NCI-H526 treated with DMSO at 0.1 percent for 48 hours (cell line): ENCODE results near the gene UNC13A.

Experiments
- DNase-seq: peaks from one replicate; lab custom pipeline; 2025; lab: John Stamatoyannopoulos, UW

Gene UNC13A

GRCh38 chr19:17626456-17627015 is 61.6 kb downstream of the UNC13A start:
- no peak for DNase-seq

- no peak for DNase-seq
Observed at GRCh38 chr19:17625980-17626379, 62.2 kb downstream of the UNC13A start.

GRCh38 chr19:17625043-17625442 is 63.1 kb downstream of the UNC13A start:
- DNase-seq = no peak

GRCh38 chr19:17624314-17624991 is 63.7 kb downstream of the UNC13A start:
- no peak for DNase-seq

- DNase-seq = no peak
Observed at GRCh38 chr19:17623224-17623935, 64.8 kb downstream of the UNC13A start.

- DNase-seq = no peak
Observed at GRCh38 chr19:17620696-17621095, 67.5 kb downstream of the UNC13A start.

GRCh38 chr19:17618936-17619335 is 69.2 kb downstream of the UNC13A start:
- no peak for DNase-seq

- DNase-seq = no peak
Observed at GRCh38 chr19:17618281-17618903, 69.8 kb downstream of the UNC13A start.

- DNase-seq = no peak
Observed at GRCh38 chr19:17617807-17618192, 70.4 kb downstream of the UNC13A start.

- DNase-seq = no peak
Observed at GRCh38 chr19:17616961-17617806, 71.0 kb downstream of the UNC13A start.

GRCh38 chr19:17616686-17616960 is 71.5 kb downstream of the UNC13A start:
- no peak for DNase-seq

- DNase-seq = no peak
Observed at GRCh38 chr19:17615889-17616685, 72.1 kb downstream of the UNC13A start.

- no peak for DNase-seq
Observed at GRCh38 chr19:17614476-17614875, 73.7 kb downstream of the UNC13A start.

GRCh38 chr19:17611462-17612244 is 76.5 kb downstream of the UNC13A start:
- no peak for DNase-seq

- no peak for DNase-seq
Observed at GRCh38 chr19:17610384-17610783, 77.8 kb downstream of the UNC13A start.

- no peak for DNase-seq
Observed at GRCh38 chr19:17607936-17608335, 80.2 kb downstream of the UNC13A start.

- no peak for DNase-seq
Observed at GRCh38 chr19:17606590-17607185, 81.5 kb downstream of the UNC13A start.

GRCh38 chr19:17605761-17606589 is 82.2 kb downstream of the UNC13A start:
- DNase-seq = peak; percentile 76

- no peak for DNase-seq
Observed at GRCh38 chr19:17605117-17605516, 83.0 kb downstream of the UNC13A start.
